HG03103 (cell line): ENCODE results near the gene LRRC3.
"Not testable (repeated sequence)": the region's sequence is repeated elsewhere in the genome, so short reads cannot be mapped to it uniquely, and the experiment has no call there.

Experiments used
- ATAC-seq: cut with Tn5 transposase; IDR thresholded peaks from one replicate; pipeline ENCODE4 v1.9.1; 2021; ENCODE audit warnings: low read depth; ENCODE audit not compliant: unreplicated experiment

The LRRC3 gene

GRCh38 chr21:44454747-44455523, at the start of gene LRRC3:
Gene LRRC3 (plus strand): TSS chr21:44455510. CDS start chr21:44456645, 1,135 bp downstream.
- ATAC-seq, result no peak

GRCh38 chr21:44405948-44406872, 49.1 kb upstream of the LRRC3 start:
- ATAC-seq, result no peak

- ATAC-seq, result no peak
Observed at GRCh38 chr21:44406953-44407352, 48.4 kb upstream of the LRRC3 start.

- ATAC-seq, result no peak
Observed at GRCh38 chr21:44407493-44407892, 47.8 kb upstream of the LRRC3 start.

- no peak for ATAC-seq
Observed at GRCh38 chr21:44408226-44408625, 47.1 kb upstream of the LRRC3 start.

- ATAC-seq, result no peak
Observed at GRCh38 chr21:44413566-44414290, 41.6 kb upstream of the LRRC3 start.

- no peak for ATAC-seq
Observed at GRCh38 chr21:44414291-44415072, 40.8 kb upstream of the LRRC3 start.

GRCh38 chr21:44415073-44416025, 40.0 kb upstream of the LRRC3 start:
- ATAC-seq, result no peak

- ATAC-seq, result no peak
Observed at GRCh38 chr21:44416193-44416592, 39.1 kb upstream of the LRRC3 start.

GRCh38 chr21:44417621-44418107, 37.6 kb upstream of the LRRC3 start:
- ATAC-seq, result not testable (repeated sequence)

GRCh38 chr21:44418108-44418875, 37.0 kb upstream of the LRRC3 start:
- no peak for ATAC-seq

- no peak for ATAC-seq
Observed at GRCh38 chr21:44418876-44419230, 36.5 kb upstream of the LRRC3 start.

- ATAC-seq, result no peak
Observed at GRCh38 chr21:44419679-44420078, 35.6 kb upstream of the LRRC3 start.

GRCh38 chr21:44420416-44421205, 34.7 kb upstream of the LRRC3 start:
- ATAC-seq, result no peak

- ATAC-seq, result no peak
Observed at GRCh38 chr21:44421901-44422840, 33.1 kb upstream of the LRRC3 start.

- ATAC-seq, result no peak
Observed at GRCh38 chr21:44423312-44423821, 31.9 kb upstream of the LRRC3 start.
